Endothelial cell of umbilical vein (primary cell): ENCODE results near the gene GBF1. TPM values are rescaled to one million over a fixed set of nuclear protein-coding genes. Genes with fewer than 3 reads are reported as not detected.

Source experiments
- BruUV-seq: library from RNA; stranded (reverse); fragments of 400-500 nt; replicated peaks from 2 replicates; lab custom pipeline; 2021; lab: Mats Ljungman, UMichigan
- CTCF ChIA-PET: fragments of 300-600, 350-600 bp; sonication (Branson Sonifier 250); formaldehyde crosslinking; loops from one replicate; lab custom pipeline; 2021; ENCODE audit warnings: antibody characterized with exemption, inconsistent platforms; lab: Charles Lee
- POLR2A ChIA-PET: fragments of 300-600, 350-600 bp; sonication (Branson Sonifier 250); formaldehyde crosslinking; loops from one replicate; lab custom pipeline; 2021; ENCODE audit warnings: antibody characterized with exemption, inconsistent platforms; lab: Charles Lee
- DNase-seq: peaks from one replicate; pipeline ENCODE4 v3.0.0-alpha.2; 2011; ENCODE audit warnings: low read depth, low spot score
- FAIRE-seq: peaks from 2 replicates; lab custom pipeline; 2011; peaks lifted over from hg19 to GRCh38; lab: Jason Lieb, UNC
- H2AFZ ChIP-seq: 2 replicates; pipeline ENCODE4 v1.6.0; 2012; ENCODE audit warnings: low read depth, low read length, control low read depth, inconsistent platforms
- H3K27ac ChIP-seq: 2 replicates; pipeline ENCODE4 v1.5.1; 2011; ENCODE audit warnings: low read depth, mild to moderate bottlenecking, control low read depth, low read length, moderate library complexity; ENCODE audit not compliant: insufficient read depth
- H3K27me3 ChIP-seq, 2 experiments: 2 replicates each; pipeline versions ENCODE4 v1.6.0 to v1.6.1; 2011; ENCODE audit warnings: low read length in 2 of 2, mixed read lengths in 1 of 2; ENCODE audit not compliant: control insufficient read depth in 2 of 2, insufficient read depth in 2 of 2
- H3K36me3 ChIP-seq, 2 experiments: 2 replicates in 1 of 2; 3 replicates in 1 of 2; pipeline ENCODE4 v1.5.1; 2011; ENCODE audit warnings: low read length in 2 of 2, mild to moderate bottlenecking in 1 of 2, moderate library complexity in 1 of 2; ENCODE audit not compliant: control insufficient read depth in 2 of 2, insufficient read depth in 2 of 2; ENCODE audit errors: extremely low read depth in 1 of 2
- H3K4me1 ChIP-seq: 3 replicates; pipeline ENCODE4 v1.5.1; 2011; ENCODE audit warnings: mild to moderate bottlenecking, low read length; ENCODE audit not compliant: control insufficient read depth, insufficient read depth; ENCODE audit errors: extremely low read depth
- H3K4me2 ChIP-seq: 2 replicates; pipeline ENCODE4 v1.6.1; 2011; ENCODE audit warnings: low read length, control low read depth, mixed read lengths; ENCODE audit not compliant: insufficient read depth
- H3K4me3 ChIP-seq, 3 experiments: fragments of 200-600 bp in 1 of 3; sonication (generic), shearing (Covaris generic) in 1 of 3; replicated peaks in 1 of 3; 2 replicates each; pipeline ENCODE4 v1.5.1; 2011 to 2016; ENCODE audit warnings: control low read depth in 3 of 3, low read length in 3 of 3, mild to moderate bottlenecking in 2 of 3, inconsistent platforms in 1 of 3, low read depth in 1 of 3, moderate library complexity in 1 of 3; ENCODE audit not compliant: insufficient read depth in 1 of 3
- H3K79me2 ChIP-seq: 2 replicates; pipeline ENCODE4 v1.6.0; 2012; ENCODE audit warnings: low read length, inconsistent platforms; ENCODE audit not compliant: control insufficient read depth, insufficient read depth
- H3K9ac ChIP-seq: replicated peaks from 2 replicates; pipeline ENCODE3; 2011; ENCODE audit warnings: low read length, control low read depth; ENCODE audit not compliant: insufficient read depth; ENCODE audit errors: extremely low read depth
- H3K9me1 ChIP-seq: replicated peaks from 3 replicates; pipeline ENCODE4 v1.6.0; 2011; ENCODE audit warnings: mild to moderate bottlenecking, low read length; ENCODE audit not compliant: control insufficient read depth, insufficient read depth; ENCODE audit errors: extremely low read depth
- H3K9me3 ChIP-seq: replicated peaks from 2 replicates; pipeline ENCODE4 v1.5.1; 2012; ENCODE audit warnings: low read length, inconsistent platforms; ENCODE audit not compliant: control insufficient read depth, insufficient read depth
- H4K20me1 ChIP-seq: replicated peaks from 2 replicates; pipeline ENCODE3; 2011; ENCODE audit warnings: mild to moderate bottlenecking, low read length; ENCODE audit not compliant: control insufficient read depth, insufficient read depth; ENCODE audit errors: extremely low read depth
- FOS ChIP-seq: IDR thresholded peaks from 2 replicates; pipeline ENCODE4 v1.6.1; 2011; ENCODE audit warnings: mild to moderate bottlenecking, low read length, moderate library complexity, borderline replicate concordance; ENCODE audit not compliant: insufficient read depth
- JUN ChIP-seq: IDR thresholded peaks from 2 replicates; pipeline ENCODE4 v1.6.1; 2011; ENCODE audit warnings: borderline replicate concordance, low read depth; ENCODE audit not compliant: insufficient read length, insufficient read depth
- MAX ChIP-seq: IDR thresholded peaks from 2 replicates; pipeline ENCODE4 v1.6.1; 2011; ENCODE audit not compliant: insufficient read depth, insufficient read length
- POLR2A ChIP-seq: IDR thresholded peaks from 2 replicates; pipeline ENCODE4 v1.6.1; 2012; ENCODE audit warnings: low read depth, mild to moderate bottlenecking, control low read depth, low read length
- POLR2AphosphoS5 ChIP-seq: IDR thresholded peaks from 2 replicates; pipeline ENCODE4 v1.6.1; 2012; ENCODE audit warnings: low read depth, mild to moderate bottlenecking, control low read depth, low read length, moderate library complexity; ENCODE audit not compliant: insufficient read depth
- dilution Hi-C: fragments of 300-500 bp; cut with MboI; formaldehyde crosslinking; loops from one replicate; pipeline ENCODE4 v1.15.0; 2019; ENCODE audit warnings: low sequenced_read_pairs; ENCODE audit not compliant: extremely low pct_ligation_motif_present
- intact Hi-C: fragments of 100-400 bp; cut with micrococcal nuclease; formaldehyde crosslinking; loops from one replicate; pipeline ENCODE4 v1.10.0; 2022
- polyA plus RNA-seq, 4 experiments: library from polyadenylated mRNA; depleted of rRNA in 3 of 4; stranded (reverse) in 3 of 4; unstranded in 1 of 4; fragments of >200 nt; gene quantifications; 2 replicates each; pipeline versions ENCODE4 v1.2.1 to v1.2.3, GENCODE V29; 2011 to 2012; ENCODE audit warnings: missing spikeins in 1 of 4
- total RNA-seq: library from RNA; stranded (reverse); gene quantifications from 2 replicates; pipeline ENCODE4 v1.2.3, GENCODE V29; 2021
- TF ChIP-seq, protein P1 (sequence below), 2 donors: IDR thresholded peaks; 1 replicate in 1 of 2; 2 replicates in 1 of 2; pipeline ENCODE4 v1.5.1; 2011; ENCODE audit warnings: low read length in 2 of 2, mild to moderate bottlenecking in 2 of 2, moderate library complexity in 2 of 2, control low read depth in 1 of 2, inconsistent platforms in 1 of 2, low read depth in 1 of 2; ENCODE audit not compliant: insufficient read depth in 1 of 2; ENCODE audit errors: extremely low read depth in 1 of 2

Gene GBF1
- total and polyA plus RNA-seq, 2 donors (not counting 3 experiments of a cell fraction or from before 2014, with no cell fraction given): 26.0 to 49.7 TPM

- intact Hi-C loops (loop anchor here (1.0 kb wide), 2 partner anchors 116 to 178 kb away; no protein-coding TSS in a partner anchor), dilution Hi-C loops (no loop called here)
- H3K27me3 ChIP-seq: no peaks in the 10 kb centered on the region
- CTCF ChIA-PET: interaction anchor here (0.6 to 19.8 kb wide), 49 partner anchors 10 to 618 kb away, joined by 3 to 1402 read pairs (median 5); partner anchors contain the start of genes CUEDC2, ELOVL3, FBXL15 and GBF1
- H4K20me1 ChIP-seq: peaks cover 4% of the 10 kb centered on the region
- peak; percentile 77 for DNase-seq
- H3K4me1 ChIP-seq: peaks cover 27% of the 10 kb centered on the region
- H3K9me1 ChIP-seq: no peaks in the 10 kb centered on the region
- H3K4me3 ChIP-seq: no peak overlapping the region
- H3K27ac ChIP-seq: no peak overlapping the region
- no TSS peak for BruUV-seq
- POLR2A ChIA-PET: interaction anchor here (0.6 kb wide), 1 partner anchor 178 kb away, joined by 3 read pairs; no protein-coding TSS in a partner anchor
- peaks cover 0 to 3% of the 10 kb centered on the region in 2 experiments for H3K36me3 ChIP-seq
- FAIRE-seq: peak; percentile 82
- H3K79me2 ChIP-seq: peaks cover 2% of the 10 kb centered on the region
- H3K9me3 ChIP-seq: no peaks in the 10 kb centered on the region
- TF ChIP-seq, protein P1, sequence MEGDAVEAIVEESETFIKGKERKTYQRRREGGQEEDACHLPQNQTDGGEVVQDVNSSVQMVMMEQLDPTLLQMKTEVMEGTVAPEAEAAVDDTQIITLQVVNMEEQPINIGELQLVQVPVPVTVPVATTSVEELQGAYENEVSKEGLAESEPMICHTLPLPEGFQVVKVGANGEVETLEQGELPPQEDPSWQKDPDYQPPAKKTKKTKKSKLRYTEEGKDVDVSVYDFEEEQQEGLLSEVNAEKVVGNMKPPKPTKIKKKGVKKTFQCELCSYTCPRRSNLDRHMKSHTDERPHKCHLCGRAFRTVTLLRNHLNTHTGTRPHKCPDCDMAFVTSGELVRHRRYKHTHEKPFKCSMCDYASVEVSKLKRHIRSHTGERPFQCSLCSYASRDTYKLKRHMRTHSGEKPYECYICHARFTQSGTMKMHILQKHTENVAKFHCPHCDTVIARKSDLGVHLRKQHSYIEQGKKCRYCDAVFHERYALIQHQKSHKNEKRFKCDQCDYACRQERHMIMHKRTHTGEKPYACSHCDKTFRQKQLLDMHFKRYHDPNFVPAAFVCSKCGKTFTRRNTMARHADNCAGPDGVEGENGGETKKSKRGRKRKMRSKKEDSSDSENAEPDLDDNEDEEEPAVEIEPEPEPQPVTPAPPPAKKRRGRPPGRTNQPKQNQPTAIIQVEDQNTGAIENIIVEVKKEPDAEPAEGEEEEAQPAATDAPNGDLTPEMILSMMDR (IDR thresholded peaks at IDR 0.05; ENCODE audit: extremely low read depth in 1 of 2, insufficient read depth in 1 of 2, low read depth in 1 of 2, low read length in 2 of 2): peak; percentile 62 to 74
- no peak for TF ChIP-seq POLR2A
- no peak for TF ChIP-seq POLR2AphosphoS5
- TF ChIP-seq JUN: no peak
- no peak for TF ChIP-seq MAX
- no peak for TF ChIP-seq FOS
- no peak overlapping the region for H2AFZ ChIP-seq
- H3K4me2 ChIP-seq: no peak overlapping the region
- no peak overlapping the region for H3K9ac ChIP-seq
Observed at GRCh38 chr10:102347236-102347828, 102.0 kb downstream of the GBF1 start.
